NCI-H2196 treated with DMSO at 0.1 percent for 48 hours (cell line): ENCODE results near the gene AIPL1.

Source experiments
- DNase-seq: peaks from one replicate; lab custom pipeline; 2025; ENCODE audit not compliant: unreplicated experiment; lab: John Stamatoyannopoulos, UW

The AIPL1 gene

GRCh38 chr17:6450926-6451832, 16.3 kb upstream of the AIPL1 start:
- no peak for DNase-seq

GRCh38 chr17:6449307-6449706, 14.4 kb upstream of the AIPL1 start:
- DNase-seq: no peak

- DNase-seq: no peak
These were observed 13.6 kb upstream of the AIPL1 start for GRCh38 chr17:6448473-6448872.

- no peak for DNase-seq
These were observed 11.7 kb upstream of the AIPL1 start for GRCh38 chr17:6446516-6447100.

DNA sequence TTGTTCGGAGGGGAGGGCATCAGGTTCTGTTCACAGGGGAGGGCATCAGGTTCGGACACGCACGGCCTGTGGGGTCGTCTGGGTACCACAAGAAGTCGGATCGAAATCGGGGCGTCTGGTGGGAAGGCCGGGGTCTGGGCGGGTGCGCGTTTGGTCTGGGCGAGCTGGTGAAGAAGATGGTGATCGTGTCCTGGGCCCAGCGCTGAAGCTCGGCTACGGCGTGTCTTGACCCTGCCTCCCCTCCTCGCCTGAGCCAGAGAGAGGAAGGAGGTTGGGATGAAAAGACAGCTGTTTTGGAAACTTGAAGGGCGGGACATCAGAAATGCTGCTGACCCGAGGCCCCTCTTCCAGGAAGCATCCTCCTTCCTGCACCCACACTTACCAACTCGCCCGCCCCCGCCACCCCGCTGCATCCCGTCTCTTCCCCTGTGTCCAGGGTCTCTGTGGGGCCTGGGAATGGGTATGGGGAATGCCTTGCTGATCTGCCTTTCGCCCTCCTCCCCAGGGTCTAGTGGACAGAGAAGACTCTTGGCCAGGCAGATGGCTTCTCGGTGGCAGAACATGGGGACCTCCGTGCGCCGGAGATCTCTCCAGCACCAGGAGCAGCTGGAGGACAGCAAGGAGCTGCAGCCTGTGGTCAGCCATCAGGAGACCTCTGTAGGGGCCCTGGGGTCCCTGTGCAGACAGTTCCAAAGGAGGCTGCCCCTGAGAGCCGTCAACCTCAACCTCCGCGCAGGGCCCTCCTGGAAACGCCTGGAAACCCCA, 9.8 kb upstream of the AIPL1 start:
- no peak for DNase-seq

DNA sequence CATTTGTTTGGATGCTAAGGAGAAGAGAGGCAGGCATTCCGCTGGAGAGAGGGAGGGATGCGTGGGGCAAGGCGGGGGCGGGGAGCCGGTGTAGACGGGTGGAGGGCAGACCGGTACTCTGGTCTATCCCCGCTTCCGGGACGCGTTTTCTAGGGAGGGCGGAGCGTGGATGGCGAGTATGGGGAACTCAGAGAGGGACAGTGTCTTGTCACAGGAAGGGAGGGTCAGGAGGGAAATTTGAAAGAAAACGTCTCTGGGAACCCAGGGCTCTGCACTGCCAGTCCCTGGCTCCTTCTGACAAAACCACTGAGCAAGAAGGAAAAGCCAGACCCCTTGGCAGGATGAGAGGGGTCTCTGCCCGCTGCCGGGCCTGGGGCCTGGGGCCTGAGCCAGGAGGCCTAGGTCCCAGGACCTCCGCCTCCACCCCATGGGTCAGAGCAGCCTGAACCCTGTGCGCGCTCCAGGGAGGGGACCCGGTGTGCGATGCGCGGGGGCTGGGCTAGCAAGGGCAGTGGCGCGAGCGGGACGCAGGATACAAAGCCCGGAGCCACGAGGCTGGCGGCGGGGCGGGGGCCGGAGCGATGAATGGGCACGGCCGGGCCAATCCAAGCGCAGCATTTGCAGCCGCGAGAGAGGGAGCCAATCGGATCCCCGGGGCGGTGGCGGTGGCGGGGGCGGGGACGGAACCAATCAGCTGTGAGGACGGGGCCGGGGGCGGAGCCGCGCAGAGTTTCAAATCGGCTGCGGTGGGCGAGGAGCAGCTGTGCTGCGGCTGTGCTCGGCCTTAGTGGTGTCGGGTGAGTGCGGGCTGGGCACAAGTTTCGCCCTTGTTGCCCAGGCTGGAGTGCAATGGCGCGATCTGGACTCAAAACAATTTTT, 9.0 kb upstream of the AIPL1 start, which contains the start of gene PIMREG:
TSS of gene PIMREG (plus strand) at position 764 of the 879 bp plus-strand sequence. CDS start 656 bp downstream, outside the sequence.
- peak; percentile 77 for DNase-seq

DNA sequence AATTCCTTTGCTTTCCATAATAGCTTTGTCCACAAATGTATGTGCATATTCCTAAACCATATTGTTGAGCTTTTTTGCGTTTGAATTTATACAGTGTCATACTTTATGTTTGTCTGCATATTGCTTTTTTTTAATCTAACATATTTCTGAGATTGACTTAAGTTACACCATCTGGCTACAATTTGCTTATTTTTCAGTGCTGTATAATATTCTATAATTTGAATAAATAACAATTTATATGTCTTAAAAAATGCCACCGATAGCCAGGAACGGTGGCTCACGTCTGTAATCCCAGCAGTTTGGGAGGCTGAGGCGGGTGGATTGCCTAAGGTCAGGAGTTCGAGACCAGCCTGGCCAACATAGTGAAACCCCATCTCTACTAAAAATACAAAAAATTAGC, 7.9 kb upstream of the AIPL1 start:
- DNase-seq: no peak

DNA sequence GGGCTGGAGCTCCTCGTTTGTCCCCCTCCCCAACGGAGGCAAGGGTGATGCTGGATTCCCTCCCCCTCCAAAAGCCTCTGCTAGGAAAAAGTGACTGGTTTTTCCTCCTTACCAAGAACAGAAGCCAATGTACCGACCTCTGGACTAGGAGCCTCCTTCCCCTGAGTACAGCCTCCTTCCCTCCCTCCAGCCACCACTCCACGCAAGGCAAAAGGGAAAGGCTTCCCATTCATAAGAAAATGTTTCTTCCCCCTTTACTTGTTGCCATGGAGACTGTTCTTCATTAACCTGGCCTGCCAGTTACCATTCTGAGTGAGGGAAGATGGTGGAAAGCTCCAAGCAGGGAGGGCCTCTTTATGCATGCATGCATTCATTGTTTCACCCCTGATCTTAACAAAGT, 5.0 kb upstream of the AIPL1 start:
- DNase-seq: no peak

DNA sequence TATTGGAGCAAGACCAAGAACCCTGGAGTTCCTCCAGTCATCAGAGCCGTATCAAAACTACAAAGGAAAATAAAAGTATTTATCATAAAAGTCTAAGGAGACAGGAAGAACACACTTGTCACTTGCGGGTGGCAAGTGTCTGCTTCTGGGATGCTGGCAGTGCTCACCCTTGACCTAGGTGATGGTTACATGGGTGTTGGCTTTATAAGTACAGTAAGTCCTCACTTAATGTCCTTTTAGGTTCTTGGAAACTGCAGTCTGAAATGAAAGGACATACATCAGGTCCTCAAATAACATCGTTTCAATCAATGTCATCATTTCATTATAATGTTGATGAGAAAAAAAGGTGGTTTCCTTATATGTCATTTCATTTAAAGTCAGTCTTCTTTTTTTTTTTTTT, 3.0 kb upstream of the AIPL1 start:
- no peak for DNase-seq

- no peak for DNase-seq
These were observed 2.5 kb upstream of the AIPL1 start for GRCh38 chr17:6437466-6437865.

DNA sequence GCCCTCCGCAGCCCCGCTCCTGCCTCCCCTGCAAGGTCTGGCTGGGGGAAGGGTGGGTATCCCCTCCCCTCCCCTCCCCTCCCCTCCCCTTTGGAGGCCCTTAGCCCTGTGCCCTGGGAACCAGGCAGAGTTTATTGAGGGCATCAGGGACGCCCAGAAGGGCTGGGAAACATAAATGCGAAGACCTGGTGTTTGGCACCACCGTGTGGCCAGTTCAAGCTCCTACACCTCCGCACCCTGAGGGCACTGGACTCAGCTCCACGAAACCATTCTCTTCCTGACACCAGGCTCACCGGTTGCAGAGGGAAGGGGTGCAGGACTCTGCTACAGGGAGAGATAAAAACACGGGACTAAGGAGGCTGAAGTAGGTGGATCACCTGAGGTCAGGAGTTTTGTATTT, 1.0 kb upstream of the AIPL1 start:
- DNase-seq: no peak

GRCh38 chr17:6430769-6431168, 4.2 kb downstream of the AIPL1 start:
- no peak for DNase-seq

GRCh38 chr17:6429266-6429665, 5.7 kb downstream of the AIPL1 start:
- DNase-seq: no peak

DNA sequence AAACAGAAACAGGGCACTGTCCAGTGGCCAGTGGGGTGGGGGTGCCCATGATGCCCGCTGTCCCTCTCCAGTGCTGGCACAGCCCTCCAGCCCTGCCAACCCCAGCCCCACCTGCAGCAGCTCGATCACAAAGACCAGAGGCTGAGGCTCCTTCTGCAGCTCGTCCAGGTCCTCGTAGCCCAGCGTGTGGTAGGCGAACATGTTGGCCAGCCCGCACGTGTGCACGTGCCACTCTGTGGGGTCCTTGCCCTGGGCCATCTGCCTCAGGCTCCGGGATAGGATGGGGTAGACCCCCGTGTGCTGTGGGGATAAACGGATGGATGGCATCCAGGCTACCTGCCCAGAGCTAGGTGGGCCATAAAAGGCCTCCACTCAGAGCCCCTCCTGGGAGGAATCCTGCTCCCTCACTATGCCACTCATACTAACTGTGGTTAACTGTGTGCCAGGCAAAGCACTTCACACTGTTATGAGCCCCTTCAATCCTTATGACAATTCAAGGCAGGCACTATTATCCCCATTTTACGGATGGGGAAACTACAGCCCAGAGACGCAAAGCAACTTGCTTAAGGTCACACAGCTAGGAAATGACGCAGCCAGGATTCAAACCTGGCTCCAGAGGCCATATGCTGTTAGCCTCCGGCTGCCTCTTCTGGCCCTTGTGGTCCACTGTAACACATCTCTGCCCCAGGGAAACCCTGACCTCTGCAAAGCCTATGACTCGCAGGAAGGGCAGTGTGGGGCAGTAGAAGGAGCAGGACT, 6.5 kb downstream of the AIPL1 start:
- no peak for DNase-seq

- DNase-seq: no peak
These were observed 7.6 kb downstream of the AIPL1 start for GRCh38 chr17:6427279-6427781.

GRCh38 chr17:6426356-6427101, 8.4 kb downstream of the AIPL1 start:
- DNase-seq: no peak

- DNase-seq: no peak
These were observed 9.5 kb downstream of the AIPL1 start for GRCh38 chr17:6425407-6425806.

GRCh38 chr17:6423931-6424330, 11.0 kb downstream of the AIPL1 start:
- DNase-seq: no peak

DNA sequence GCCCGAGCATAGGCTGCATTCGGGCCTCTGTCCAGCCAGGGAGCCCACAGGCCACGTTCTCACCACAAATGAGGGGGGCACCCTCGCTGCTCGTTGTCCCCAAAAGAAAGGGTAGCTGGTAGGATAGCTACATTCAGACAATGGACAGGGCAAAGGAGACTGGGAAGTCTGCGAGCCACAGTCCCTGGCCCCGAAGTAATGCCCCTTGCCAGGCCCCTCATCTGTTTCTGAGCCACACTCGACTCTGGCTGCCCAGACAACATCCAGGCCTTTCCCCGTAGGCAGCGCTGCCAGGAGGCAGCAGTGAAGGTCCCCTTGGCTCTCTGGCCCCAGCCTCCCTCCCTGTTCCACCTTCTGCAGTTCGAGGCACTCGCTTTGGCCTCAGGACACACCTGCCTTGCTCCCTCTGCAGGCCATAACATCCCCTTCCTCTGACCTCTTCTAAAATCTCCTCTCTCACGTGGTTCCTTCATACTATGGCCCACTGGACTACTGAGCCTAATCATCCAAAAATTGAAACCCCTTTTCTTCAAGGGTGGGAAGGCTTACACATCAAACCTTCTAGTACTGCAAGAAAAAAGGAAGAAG, 12.2 kb downstream of the AIPL1 start:
- no peak for DNase-seq
